H9 (cell line): ENCODE measurements around the gene C4orf51. TPM values are rescaled to one million over a fixed set of nuclear protein-coding genes. Genes with fewer than 3 reads are reported as not detected.

ENCODE experiments used
- DNase-seq: peaks from one replicate; pipeline ENCODE4 v3.0.0-alpha.2; 2017
- H2AFZ ChIP-seq: one replicate; pipeline ENCODE4 v1.6.1; 2013; ENCODE audit warnings: mild to moderate bottlenecking, low read length, control low read depth, moderate library complexity
- H2AK5ac ChIP-seq: 2 replicates; pipeline ENCODE4 v1.6.1; 2013; ENCODE audit warnings: low read length, control low read depth, mixed read lengths; ENCODE audit not compliant: insufficient read length
- H2BK120ac ChIP-seq: one replicate; pipeline ENCODE4 v1.6.1; 2013; ENCODE audit warnings: low read depth, mild to moderate bottlenecking, low read length, control low read depth, inconsistent platforms; ENCODE audit not compliant: poor library complexity, severe bottlenecking
- H2BK12ac ChIP-seq: 2 replicates; pipeline ENCODE4 v1.6.1; 2013; ENCODE audit warnings: low read length, control low read depth, mixed read lengths, low read depth; ENCODE audit not compliant: insufficient read length
- H2BK15ac ChIP-seq: 2 replicates; pipeline ENCODE4 v1.6.1; 2013; ENCODE audit warnings: low read depth, low read length, control low read depth
- H2BK20ac ChIP-seq: one replicate; pipeline ENCODE4 v1.6.1; 2013; ENCODE audit warnings: low read depth, mild to moderate bottlenecking, low read length, control low read depth, inconsistent platforms; ENCODE audit not compliant: poor library complexity, severe bottlenecking
- H2BK5ac ChIP-seq: 2 replicates; pipeline ENCODE4 v1.6.1; 2013; ENCODE audit warnings: low read length, control low read depth, mixed read lengths; ENCODE audit not compliant: insufficient read length
- H3K14ac ChIP-seq: 2 replicates; pipeline ENCODE4 v1.6.1; 2013; ENCODE audit warnings: low read length, control low read depth; ENCODE audit not compliant: insufficient read depth
- H3K18ac ChIP-seq: 2 replicates; pipeline ENCODE4 v1.6.1; 2013; ENCODE audit warnings: low read depth, mild to moderate bottlenecking, mixed read lengths, low read length, control low read depth; ENCODE audit not compliant: insufficient read length
- H3K23ac ChIP-seq: 2 replicates; pipeline ENCODE4 v1.6.1; 2013; ENCODE audit warnings: low read length, control low read depth, mixed read lengths, low read depth; ENCODE audit not compliant: insufficient read length
- H3K23me2 ChIP-seq: 2 replicates; pipeline ENCODE4 v1.6.1; 2013; ENCODE audit warnings: low read depth, mild to moderate bottlenecking, mixed read lengths, low read length, control low read depth; ENCODE audit not compliant: insufficient read length, poor library complexity, severe bottlenecking
- H3K27ac ChIP-seq: 2 replicates; pipeline ENCODE4 v1.5.1; 2013; ENCODE audit warnings: low read length, control low read depth, mixed read lengths, low read depth; ENCODE audit not compliant: insufficient read length
- H3K27me3 ChIP-seq: 2 replicates; pipeline ENCODE4 v1.6.1; 2013; ENCODE audit warnings: low read length, control low read depth, inconsistent platforms; ENCODE audit not compliant: insufficient read depth
- H3K4ac ChIP-seq: 2 replicates; pipeline ENCODE4 v1.6.1; 2013; ENCODE audit warnings: low read depth, mild to moderate bottlenecking, control low read depth, inconsistent platforms, low read length, moderate library complexity
- H3K4me1 ChIP-seq: 2 replicates; pipeline ENCODE4 v1.6.1; 2013; ENCODE audit warnings: low read length, control low read depth, inconsistent platforms; ENCODE audit not compliant: insufficient read depth
- H3K4me2 ChIP-seq: 2 replicates; pipeline ENCODE4 v1.6.1; 2013; ENCODE audit warnings: low read length, control low read depth, mixed read lengths; ENCODE audit not compliant: insufficient read length, insufficient read depth
- H3K56ac ChIP-seq: 2 replicates; pipeline ENCODE4 v1.6.1; 2013; ENCODE audit warnings: low read depth, mild to moderate bottlenecking, mixed read lengths, low read length, control low read depth; ENCODE audit not compliant: insufficient read length
- H3K79me1 ChIP-seq: 2 replicates; pipeline ENCODE4 v1.6.1; 2013; ENCODE audit warnings: low read depth, mild to moderate bottlenecking, moderate library complexity, low read length, control low read depth, inconsistent platforms; ENCODE audit not compliant: insufficient read depth, poor library complexity, severe bottlenecking
- H3K79me2 ChIP-seq: 2 replicates; pipeline ENCODE4 v1.6.1; 2013; ENCODE audit warnings: low read length, control low read depth, inconsistent platforms; ENCODE audit not compliant: insufficient read depth
- H3K9ac ChIP-seq: 2 replicates; pipeline ENCODE4 v1.6.1; 2013; ENCODE audit warnings: low read length, control low read depth, mixed read lengths; ENCODE audit not compliant: insufficient read length; ENCODE audit errors: extremely low read depth
- H3K9me3 ChIP-seq: one replicate; pipeline ENCODE4 v1.6.1; 2013; ENCODE audit warnings: low read depth, low read length, inconsistent platforms; ENCODE audit not compliant: control insufficient read depth
- H3T11ph ChIP-seq: one replicate; pipeline ENCODE4 v1.6.1; 2013; ENCODE audit warnings: mild to moderate bottlenecking, low read length, control low read depth, inconsistent platforms
- H4K20me1 ChIP-seq: one replicate; pipeline ENCODE4 v1.6.1; 2013; ENCODE audit not compliant: control insufficient read depth, insufficient read length, insufficient read depth
- H4K5ac ChIP-seq: 2 replicates; pipeline ENCODE4 v1.6.1; 2013; ENCODE audit warnings: low read depth, mild to moderate bottlenecking, mixed read lengths, low read length, control low read depth; ENCODE audit not compliant: insufficient read length
- H4K8ac ChIP-seq: replicated peaks from 2 replicates; pipeline ENCODE4 v1.6.1; 2013; ENCODE audit warnings: low read length, control low read depth, mixed read lengths, low read depth; ENCODE audit not compliant: insufficient read length
- H4K91ac ChIP-seq: 2 replicates; pipeline ENCODE4 v1.6.1; 2013; ENCODE audit warnings: low read depth, mild to moderate bottlenecking, moderate library complexity, mixed read lengths, low read length, control low read depth; ENCODE audit not compliant: insufficient read length
- H3K27ac Mint-ChIP-seq, 3 experiments: 2 replicates in 2 of 3; 3 replicates in 1 of 3; pipeline ENCODE4 v1.8.0; 2020 to 2021; ENCODE audit warnings: mixed read lengths in 3 of 3, mild to moderate bottlenecking in 1 of 3, moderate library complexity in 1 of 3
- H3K27me3 Mint-ChIP-seq: 2 replicates; pipeline ENCODE4 v1.8.0; 2021; ENCODE audit warnings: low read depth, mild to moderate bottlenecking, moderate library complexity, mixed read lengths
- H3K36me3 Mint-ChIP-seq, 3 experiments: 2 replicates in 2 of 3; 3 replicates in 1 of 3; pipeline ENCODE4 v1.8.0; 2020 to 2021; ENCODE audit warnings: low read depth in 3 of 3, mixed read lengths in 3 of 3; ENCODE audit not compliant: insufficient read depth in 1 of 3
- H3K4me1 Mint-ChIP-seq, 2 experiments: 2 replicates each; pipeline ENCODE4 v1.8.0; 2020; ENCODE audit warnings: mixed read lengths in 2 of 2
- H3K4me3 Mint-ChIP-seq, 2 experiments: 2 replicates in 1 of 2; 3 replicates in 1 of 2; pipeline ENCODE4 v1.8.0; 2020 to 2021; ENCODE audit warnings: mild to moderate bottlenecking in 2 of 2, mixed read lengths in 2 of 2, moderate library complexity in 1 of 2
- H3K9me3 Mint-ChIP-seq, 2 experiments: 2 replicates in 1 of 2; 3 replicates in 1 of 2; pipeline ENCODE4 v1.8.0; 2020; ENCODE audit warnings: mild to moderate bottlenecking in 2 of 2, mixed read lengths in 2 of 2, moderate library complexity in 1 of 2
- WGBS: extraction: QIAGEN DNeasy Blood & Tissue Kit; methylation state at CpG from one replicate; pipeline ENCODE4 v1.1.7; 2013; ENCODE audit warnings: missing lambda C conversion rate, low lambda C conversion rate, mixed read lengths; ENCODE audit not compliant: insufficient read length; ENCODE audit errors: extremely low coverage; 5-methylcytosine and 5-hydroxymethylcytosine counted together
- total RNA-seq: library from RNA; stranded (reverse); gene quantifications from 2 replicates; pipeline ENCODE4 v1.2.1, GENCODE V29; 2021
- TF ChIP-seq, protein P1 (sequence below): fragments of 200-600 bp; sonication (generic); conservative IDR thresholded peaks from 3 replicates; pipeline ENCODE4 v1.8.0; 2021; ENCODE audit warnings: antibody characterized with exemption, mild to moderate bottlenecking

Gene C4orf51
- total RNA-seq, 1 experiment from 2014 or later, result 6.0 TPM

- Histone ChIP-seq H2BK5ac (no peak overlapping the region), H3K23ac (no peak overlapping the region), H3K18ac (no peak overlapping the region), H3K23me2 (no peaks in the 10 kb centered on the region), H3K9me3 (no peaks in the 10 kb centered on the region), H2AFZ (no peak overlapping the region), H4K5ac (no peak overlapping the region), H3K79me2 (peaks cover 3% of the 10 kb centered on the region; the same call in 1 of the 2 replicates), H3K9ac (no peak overlapping the region), H3K4ac (no peak overlapping the region), H3K56ac (no peak overlapping the region), H3T11ph (no peak overlapping the region), H3K27me3 (no peaks in the 10 kb centered on the region), H4K8ac (no peak overlapping the region), H2BK12ac (no peak overlapping the region), H4K91ac (no peak overlapping the region), H3K4me2 (no peak overlapping the region), H3K79me1 (peaks cover 7% of the 10 kb centered on the region), H4K20me1 (peaks cover 4% of the 10 kb centered on the region), H2AK5ac (no peak overlapping the region), H3K27ac (no peak overlapping the region), H2BK15ac (no peak overlapping the region), H3K4me1 (peaks cover 11% of the 10 kb centered on the region), H2BK20ac (no peak overlapping the region), H3K14ac (no peak overlapping the region), H2BK120ac (no peak overlapping the region)
- Mint-ChIP-seq H3K4me1 (peaks cover 16 to 51% of the 10 kb centered on the region in 2 experiments), H3K4me3 (no peak overlapping the region), H3K27ac (no peak overlapping the region), H3K36me3 (peaks cover 0 to 20% (median 6%) of the 10 kb centered on the region in 3 experiments; a peak in 5 of 7 replicates), H3K9me3 (peaks cover 0 to 2% of the 10 kb centered on the region in 2 experiments; a peak in 1 of 5 replicates), H3K27me3 (no peaks in the 10 kb centered on the region)
- WGBS, result no CpG with 5 or more reads among the region's 1 CpG
- DNase-seq, result no peak
- TF ChIP-seq, protein P1, sequence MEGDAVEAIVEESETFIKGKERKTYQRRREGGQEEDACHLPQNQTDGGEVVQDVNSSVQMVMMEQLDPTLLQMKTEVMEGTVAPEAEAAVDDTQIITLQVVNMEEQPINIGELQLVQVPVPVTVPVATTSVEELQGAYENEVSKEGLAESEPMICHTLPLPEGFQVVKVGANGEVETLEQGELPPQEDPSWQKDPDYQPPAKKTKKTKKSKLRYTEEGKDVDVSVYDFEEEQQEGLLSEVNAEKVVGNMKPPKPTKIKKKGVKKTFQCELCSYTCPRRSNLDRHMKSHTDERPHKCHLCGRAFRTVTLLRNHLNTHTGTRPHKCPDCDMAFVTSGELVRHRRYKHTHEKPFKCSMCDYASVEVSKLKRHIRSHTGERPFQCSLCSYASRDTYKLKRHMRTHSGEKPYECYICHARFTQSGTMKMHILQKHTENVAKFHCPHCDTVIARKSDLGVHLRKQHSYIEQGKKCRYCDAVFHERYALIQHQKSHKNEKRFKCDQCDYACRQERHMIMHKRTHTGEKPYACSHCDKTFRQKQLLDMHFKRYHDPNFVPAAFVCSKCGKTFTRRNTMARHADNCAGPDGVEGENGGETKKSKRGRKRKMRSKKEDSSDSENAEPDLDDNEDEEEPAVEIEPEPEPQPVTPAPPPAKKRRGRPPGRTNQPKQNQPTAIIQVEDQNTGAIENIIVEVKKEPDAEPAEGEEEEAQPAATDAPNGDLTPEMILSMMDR, result no peak
These were observed 29.4 kb downstream of the C4orf51 start for GRCh38 chr4:145709336-145709735.
